HepG2 (cell line): ENCODE results near the gene DACH2. TPM values are rescaled to one million over a fixed set of nuclear protein-coding genes. Genes with fewer than 3 reads are reported as not detected.

Experiments
- ATAC-seq: fragments of 200-7000 bp; cut with Tn5 transposase; 3 replicates; pipeline ENCODE4 v1.9.1; 2020; ENCODE audit warnings: mild to moderate bottlenecking, moderate library complexity
- BruUV-seq: library from RNA; stranded (reverse); fragments of 400-500 nt; replicated peaks from 2 replicates; lab custom pipeline; 2021; lab: Mats Ljungman, UMichigan
- CTCF ChIA-PET: fragments of 300-600 bp; formaldehyde crosslinking; extraction: SDS; loops from one replicate; lab custom pipeline; 2021; ENCODE audit warnings: low total read pairs, inconsistent platforms, low intra/inter-chr PET ratio; lab: Yijun Ruan, JAX
- POLR2A ChIA-PET: fragments of 350-600 bp; sonication (Branson Sonifier 250); formaldehyde crosslinking; loops from one replicate; lab custom pipeline; 2020; ENCODE audit warnings: antibody characterized with exemption, inconsistent platforms; lab: Yijun Ruan, JAX
- DNase-seq: peaks from one replicate; pipeline ENCODE4 v3.0.0-alpha.2; 2015; ENCODE audit warnings: low spot score
- FAIRE-seq: peaks from 3 replicates; lab custom pipeline; 2011; peaks lifted over from hg19 to GRCh38; lab: Jason Lieb, UNC
- H2AFZ ChIP-seq: one replicate; pipeline ENCODE4 v1.6.1; 2011; ENCODE audit warnings: low read length, inconsistent platforms
- H3K27ac ChIP-seq: fragments of 300-600 bp; 3 replicates; pipeline ENCODE4 v1.8.0; 2011; ENCODE audit warnings: mixed run types, mild to moderate bottlenecking, mixed read lengths, low read length, inconsistent platforms; ENCODE audit not compliant: insufficient read depth; ENCODE audit errors: extremely low read length
- H3K27me3 ChIP-seq, 2 experiments: fragments of 200-600 bp in 1 of 2; 2 replicates in 1 of 2; 3 replicates in 1 of 2; pipeline versions ENCODE4 v1.6.0 to v1.8.0; 2011; ENCODE audit warnings: low read length in 2 of 2, mild to moderate bottlenecking in 2 of 2, moderate library complexity in 2 of 2, inconsistent platforms in 1 of 2; ENCODE audit not compliant: insufficient read depth in 2 of 2, control insufficient read depth in 1 of 2
- H3K36me3 ChIP-seq, 2 experiments: fragments of 200-600 bp in 1 of 2; replicated peaks in 1 of 2; 2 replicates in 1 of 2; 3 replicates in 1 of 2; pipeline versions ENCODE4 v1.5.1 to v1.8.0; 2011; ENCODE audit warnings: low read length in 2 of 2, inconsistent platforms in 1 of 2; ENCODE audit not compliant: insufficient read depth in 2 of 2, control insufficient read depth in 1 of 2
- H3K4me1 ChIP-seq: 2 replicates; pipeline ENCODE4 v1.5.1; 2012; ENCODE audit warnings: low read length, inconsistent platforms; ENCODE audit not compliant: insufficient read depth
- H3K4me2 ChIP-seq: 2 replicates; pipeline ENCODE4 v1.6.0; 2011; ENCODE audit warnings: low read depth, low read length, inconsistent platforms
- H3K4me3 ChIP-seq, 3 experiments: fragments of 200-600 bp in 1 of 3; sonication (generic), shearing (Covaris generic) in 1 of 3; replicated peaks in 1 of 3; 2 replicates each; pipeline ENCODE4 v1.5.1; 2011 to 2016; ENCODE audit warnings: low read length in 3 of 3, inconsistent platforms in 2 of 3, low read depth in 2 of 3, mild to moderate bottlenecking in 2 of 3, control low read depth in 1 of 3, mixed read lengths in 1 of 3; ENCODE audit not compliant: insufficient read depth in 1 of 3
- H3K79me2 ChIP-seq: one replicate; pipeline ENCODE4 v1.6.1; 2011; ENCODE audit warnings: low read length, inconsistent platforms; ENCODE audit not compliant: insufficient read depth
- H3K9ac ChIP-seq: 2 replicates; pipeline ENCODE4 v1.6.0; 2011; ENCODE audit warnings: mild to moderate bottlenecking, low read depth, low read length, inconsistent platforms; ENCODE audit not compliant: insufficient read depth
- H3K9me3 ChIP-seq: 2 replicates; pipeline ENCODE4 v1.5.1; 2012; ENCODE audit warnings: mild to moderate bottlenecking, low read length
- H4K20me1 ChIP-seq: 2 replicates; pipeline ENCODE4 v1.6.0; 2011; ENCODE audit warnings: inconsistent platforms, mild to moderate bottlenecking, low read length, moderate library complexity; ENCODE audit not compliant: insufficient read depth
- MEIS1 ChIP-seq: sonication (generic); formaldehyde crosslinking; IDR thresholded peaks from 2 replicates; pipeline ENCODE4 v1.9.0; 2021; ENCODE audit warnings: mild to moderate bottlenecking, missing genetic modification reagents, moderate library complexity, borderline replicate concordance
- WGBS: methylation state at CpG from one replicate; pipeline ENCODE4 v1.1.6; 2017; ENCODE audit warnings: low lambda C conversion rate; 5-methylcytosine and 5-hydroxymethylcytosine counted together
- in situ Hi-C: cut with HindIII; loops from 2 replicates; pipeline ENCODE4 v1.10.0; 2017; ENCODE audit warnings: low pct_unique_long_range_greater_than_20kb; ENCODE audit not compliant: extremely low pct_ligation_motif_present
- intact Hi-C: fragments of 100-400 bp; cut with micrococcal nuclease; formaldehyde crosslinking; loops from one replicate; pipeline ENCODE4 v1.10.0; 2022; ENCODE audit not compliant: unreplicated experiment
- polyA plus RNA-seq, 8 experiments: library from polyadenylated mRNA; depleted of rRNA in 3 of 8; stranded (reverse) in 7 of 8; unstranded in 1 of 8; fragments of >200 nt; fragmentation: Illumina TruSeq in 4 of 8; extraction: Trizol in 4 of 8; gene quantifications; 2 replicates each; pipeline versions ENCODE4 v1.2.1 to v1.2.3, GENCODE V29; 2011 to 2016; ENCODE audit warnings: low read depth in 4 of 8, missing spikeins in 1 of 8, mixed read lengths in 1 of 8; ENCODE audit not compliant: insufficient read depth in 1 of 8
- total RNA-seq, 5 experiments: library from RNA; depleted of rRNA; stranded (reverse); fragments of >200 nt; fragmentation: Illumina TruSeq; extraction: Trizol; gene quantifications; 2 replicates each; pipeline ENCODE4 v1.2.3, GENCODE V29; 2016; ENCODE audit warnings: low read depth in 1 of 5
- TF ChIP-seq, protein P1 (sequence below): sonication (generic); formaldehyde crosslinking; IDR thresholded peaks from 2 replicates; pipeline ENCODE4 v1.8.0; 2022; ENCODE audit warnings: mild to moderate bottlenecking, missing genetic modification reagents, borderline replicate concordance
- TF ChIP-seq, protein P2 (sequence below): sonication (generic); formaldehyde crosslinking; IDR thresholded peaks from 2 replicates; pipeline ENCODE4 v1.5.0; 2020; ENCODE audit warnings: mild to moderate bottlenecking, missing genetic modification reagents
- TF ChIP-seq, protein P3 (sequence below): sonication (generic); formaldehyde crosslinking; IDR thresholded peaks from 2 replicates; pipeline ENCODE4 v1.5.0; 2020; ENCODE audit warnings: mild to moderate bottlenecking, missing genetic modification reagents, moderate library complexity

The DACH2 gene
- total and polyA plus RNA-seq, 2 of the 13 experiments (the other 11 are each of a cell fraction or from before 2014, with no cell fraction given), result not detected

- TF ChIP-seq, protein P1, sequence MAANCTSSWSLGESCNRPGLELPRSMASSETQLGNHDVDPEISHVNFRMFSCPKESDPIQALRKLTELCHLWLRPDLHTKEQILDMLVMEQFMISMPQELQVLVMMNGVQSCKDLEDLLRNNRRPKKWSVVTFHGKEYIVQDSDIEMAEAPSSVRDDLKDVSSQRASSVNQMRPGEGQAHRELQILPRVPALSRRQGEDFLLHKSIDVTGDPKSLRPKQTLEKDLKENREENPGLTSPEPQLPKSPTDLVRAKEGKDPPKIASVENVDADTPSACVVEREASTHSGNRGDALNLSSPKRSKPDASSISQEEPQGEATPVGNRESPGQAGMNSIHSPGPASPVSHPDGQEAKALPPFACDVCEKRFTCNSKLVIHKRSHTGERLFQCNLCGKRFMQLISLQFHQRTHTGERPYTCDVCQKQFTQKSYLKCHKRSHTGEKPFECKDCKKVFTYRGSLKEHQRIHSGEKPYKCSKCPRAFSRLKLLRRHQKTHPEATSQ (CRISPR knock-in tag), result no peak
- TF ChIP-seq, protein P2, sequence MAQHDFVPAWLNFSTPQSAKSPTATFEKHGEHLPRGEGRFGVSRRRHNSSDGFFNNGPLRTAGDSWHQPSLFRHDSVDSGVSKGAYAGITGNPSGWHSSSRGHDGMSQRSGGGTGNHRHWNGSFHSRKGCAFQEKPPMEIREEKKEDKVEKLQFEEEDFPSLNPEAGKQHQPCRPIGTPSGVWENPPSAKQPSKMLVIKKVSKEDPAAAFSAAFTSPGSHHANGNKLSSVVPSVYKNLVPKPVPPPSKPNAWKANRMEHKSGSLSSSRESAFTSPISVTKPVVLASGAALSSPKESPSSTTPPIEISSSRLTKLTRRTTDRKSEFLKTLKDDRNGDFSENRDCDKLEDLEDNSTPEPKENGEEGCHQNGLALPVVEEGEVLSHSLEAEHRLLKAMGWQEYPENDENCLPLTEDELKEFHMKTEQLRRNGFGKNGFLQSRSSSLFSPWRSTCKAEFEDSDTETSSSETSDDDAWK (CRISPR knock-in tag), result no peak
These were observed 26.3 kb upstream of the DACH2 start (continued) for GRCh38 chrX:86121916-86122315.

GRCh38 chrX:86133761-86134160, 14.5 kb upstream of the DACH2 start:
- no peak overlapping the region for H2AFZ ChIP-seq
- no peak for TF ChIP-seq MEIS1 (CRISPR knock-in tag)
- TF ChIP-seq, protein P3, sequence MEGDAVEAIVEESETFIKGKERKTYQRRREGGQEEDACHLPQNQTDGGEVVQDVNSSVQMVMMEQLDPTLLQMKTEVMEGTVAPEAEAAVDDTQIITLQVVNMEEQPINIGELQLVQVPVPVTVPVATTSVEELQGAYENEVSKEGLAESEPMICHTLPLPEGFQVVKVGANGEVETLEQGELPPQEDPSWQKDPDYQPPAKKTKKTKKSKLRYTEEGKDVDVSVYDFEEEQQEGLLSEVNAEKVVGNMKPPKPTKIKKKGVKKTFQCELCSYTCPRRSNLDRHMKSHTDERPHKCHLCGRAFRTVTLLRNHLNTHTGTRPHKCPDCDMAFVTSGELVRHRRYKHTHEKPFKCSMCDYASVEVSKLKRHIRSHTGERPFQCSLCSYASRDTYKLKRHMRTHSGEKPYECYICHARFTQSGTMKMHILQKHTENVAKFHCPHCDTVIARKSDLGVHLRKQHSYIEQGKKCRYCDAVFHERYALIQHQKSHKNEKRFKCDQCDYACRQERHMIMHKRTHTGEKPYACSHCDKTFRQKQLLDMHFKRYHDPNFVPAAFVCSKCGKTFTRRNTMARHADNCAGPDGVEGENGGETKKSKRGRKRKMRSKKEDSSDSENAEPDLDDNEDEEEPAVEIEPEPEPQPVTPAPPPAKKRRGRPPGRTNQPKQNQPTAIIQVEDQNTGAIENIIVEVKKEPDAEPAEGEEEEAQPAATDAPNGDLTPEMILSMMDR, result peak; percentile 23; the same call in 1 of the 2 replicates
- H3K9ac ChIP-seq, result no peak overlapping the region
- H3K4me1 ChIP-seq, result no peaks in the 10 kb centered on the region
- no peaks in the 10 kb centered on the region for H3K27me3 ChIP-seq
- ChIA-PET CTCF (no interaction called here), POLR2A (no interaction called here)
- H3K36me3 ChIP-seq, result no peaks in the 10 kb centered on the region
- peak; percentile 48 for FAIRE-seq
- H3K4me3 ChIP-seq, result no peak overlapping the region
- DNase-seq, result no peak
- H3K27ac ChIP-seq, result no peak overlapping the region
- intact Hi-C loops, result no loop called here
- ATAC-seq, result no peak
- no peaks in the 10 kb centered on the region for H4K20me1 ChIP-seq
- 3% methylated on average over 3 of the region's 3 CpGs for WGBS
- BruUV-seq, result no TSS peak
- in situ Hi-C loops, result no loop called here
- H3K4me2 ChIP-seq, result no peak overlapping the region
- no peaks in the 10 kb centered on the region for H3K9me3 ChIP-seq
- no peaks in the 10 kb centered on the region for H3K79me2 ChIP-seq
